Neural crest cell (in vitro differentiated cells): ENCODE measurements around the gene SLC39A1. TPM values are rescaled to one million over a fixed set of nuclear protein-coding genes. Genes with fewer than 3 reads are reported as not detected.

Experiments
- DNase-seq: peaks from one replicate; pipeline ENCODE4 v3.0.0; 2021; ENCODE audit warnings: low read depth, mixed read lengths, low spot score
- H3K27ac Mint-ChIP-seq: one replicate; pipeline ENCODE4 v1.8.0; 2021; ENCODE audit warnings: mild to moderate bottlenecking, mixed read lengths; ENCODE audit not compliant: unreplicated experiment
- H3K27me3 Mint-ChIP-seq: 2 replicates; pipeline ENCODE4 v1.8.0; 2021; ENCODE audit warnings: low read depth, mild to moderate bottlenecking, mixed read lengths
- H3K36me3 Mint-ChIP-seq: 2 replicates; pipeline ENCODE4 v1.8.0; 2021; ENCODE audit warnings: low read depth, mild to moderate bottlenecking, mixed read lengths
- H3K4me1 Mint-ChIP-seq: 2 replicates; pipeline ENCODE4 v1.8.0; 2021; ENCODE audit warnings: mixed read lengths
- H3K4me3 Mint-ChIP-seq: one replicate; pipeline ENCODE4 v1.8.0; 2021; ENCODE audit warnings: mild to moderate bottlenecking, mixed read lengths
- H3K9me3 Mint-ChIP-seq: 2 replicates; pipeline ENCODE4 v1.8.0; 2021; ENCODE audit warnings: mixed read lengths
- CTCF ChIP-seq: fragments of 200-600 bp; sonication (generic); conservative IDR thresholded peaks from 2 replicates; pipeline ENCODE4 v1.5.0; 2021; ENCODE audit warnings: antibody characterized with exemption, mild to moderate bottlenecking
- total RNA-seq: library from RNA; stranded (reverse); gene quantifications from 2 replicates; pipeline ENCODE4 v1.2.1, GENCODE V29; 2021

The SLC39A1 gene
- total RNA-seq, 1 donor from 2014 or later = 113 TPM

GRCh38 chr1:153978274-153978909 is 15.1 kb upstream of the SLC39A1 start:
- Mint-ChIP-seq H3K27me3 (no peaks in the 10 kb centered on the region), H3K9me3 (no peaks in the 10 kb centered on the region), H3K36me3 (peaks cover 16% of the 10 kb centered on the region), H3K27ac (peak overlapping the region; percentile 96), H3K4me1 (peaks cover 36% of the 10 kb centered on the region), H3K4me3 (peak overlapping the region; percentile 100)
- no peak for TF ChIP-seq CTCF
- no peak for DNase-seq

DNA sequence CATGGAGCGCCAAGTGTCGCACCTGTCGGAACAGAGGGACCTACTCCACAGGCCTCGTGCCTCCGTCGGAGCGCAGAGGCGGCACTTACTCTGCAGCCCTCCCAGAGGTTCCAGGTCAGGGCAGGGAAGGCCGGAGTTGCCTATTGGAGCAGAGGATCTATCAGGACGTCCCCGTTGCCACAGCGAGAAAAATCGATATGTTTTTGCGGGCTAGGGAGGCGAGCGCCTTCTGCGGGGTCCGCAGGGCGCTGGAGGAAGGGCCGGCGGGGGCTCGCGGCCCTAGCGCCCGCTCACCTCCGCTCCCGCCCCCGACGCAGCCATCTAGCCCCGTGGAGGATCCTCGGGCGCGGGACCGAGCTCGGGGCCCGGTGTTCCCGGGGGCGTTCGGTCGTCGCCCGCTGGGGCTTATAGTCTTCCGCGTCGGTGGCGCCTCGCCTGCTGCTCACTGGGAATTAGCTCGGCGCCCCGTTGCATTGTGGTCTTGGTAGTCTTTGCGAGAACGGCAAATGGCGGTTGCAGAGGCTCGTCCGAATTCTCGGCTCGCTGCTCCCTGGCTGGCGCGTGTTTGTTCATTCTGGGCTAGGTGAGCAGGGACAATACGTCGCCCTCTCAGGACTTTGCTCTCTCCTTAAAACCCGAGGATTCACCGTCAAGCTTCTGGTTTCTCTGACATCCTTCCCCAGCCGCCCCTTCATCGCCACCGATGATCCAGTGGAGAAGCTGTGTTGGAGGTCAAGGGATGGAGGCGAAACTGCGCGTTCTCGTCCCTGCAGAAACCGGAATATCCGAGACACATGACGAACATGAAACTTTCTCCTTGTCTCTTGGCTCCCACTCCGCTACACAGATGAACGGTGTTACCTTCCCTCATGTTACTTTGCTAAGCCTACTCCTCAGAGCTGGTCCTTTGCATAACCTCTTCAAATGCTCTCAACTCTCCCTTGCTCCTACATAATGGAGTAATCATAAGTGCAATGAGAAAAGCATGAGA is 14.2 kb upstream of the SLC39A1 start, which contains the start of gene JTB:
Gene JTB, minus strand, starts transcription at position 425 of the 991 bp plus-strand sequence. Its CDS starts 422 bp downstream, at position 3.
- Mint-ChIP-seq H3K36me3 (peaks cover 12% of the 10 kb centered on the region), H3K4me1 (peaks cover 36% of the 10 kb centered on the region), H3K27me3 (no peaks in the 10 kb centered on the region), H3K9me3 (no peaks in the 10 kb centered on the region), H3K4me3 (peak within 1 kb of the TSS; percentile 100), H3K27ac (peak within 1 kb of the TSS; percentile 96)
- TF ChIP-seq CTCF = peak; percentile 23
- DNase-seq = peak; percentile 75

DNA sequence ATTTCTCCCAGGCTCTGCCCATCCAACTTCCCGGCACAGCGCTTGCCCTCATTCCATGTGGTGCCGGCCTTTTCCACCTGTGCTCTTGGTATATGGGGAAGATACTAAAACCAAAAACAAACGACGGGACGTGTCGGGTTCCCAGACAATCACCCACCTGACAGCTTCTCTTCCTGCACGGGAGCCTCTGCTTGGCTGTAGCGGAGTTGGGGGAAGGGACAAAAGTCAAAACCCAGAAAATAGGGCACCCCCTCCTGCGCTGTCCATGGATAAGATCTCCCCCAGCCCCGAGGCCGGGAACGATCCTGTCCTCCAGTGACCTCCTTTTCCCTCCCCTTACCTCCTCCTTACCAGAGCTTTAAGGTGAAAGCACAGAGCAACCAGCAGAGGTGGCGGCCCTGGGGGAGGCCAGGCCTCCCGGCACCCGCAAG is 13.5 kb upstream of the SLC39A1 start:
- TF ChIP-seq CTCF = no peak
- peak overlapping the region; percentile 92 for H3K27ac Mint-ChIP-seq
- peak overlapping the region; percentile 100 for H3K4me3 Mint-ChIP-seq
- peaks cover 36% of the 10 kb centered on the region for H3K4me1 Mint-ChIP-seq
- no peaks in the 10 kb centered on the region for H3K27me3 Mint-ChIP-seq
- DNase-seq = no peak
- H3K9me3 Mint-ChIP-seq = no peaks in the 10 kb centered on the region
- peaks cover 10% of the 10 kb centered on the region for H3K36me3 Mint-ChIP-seq

DNA sequence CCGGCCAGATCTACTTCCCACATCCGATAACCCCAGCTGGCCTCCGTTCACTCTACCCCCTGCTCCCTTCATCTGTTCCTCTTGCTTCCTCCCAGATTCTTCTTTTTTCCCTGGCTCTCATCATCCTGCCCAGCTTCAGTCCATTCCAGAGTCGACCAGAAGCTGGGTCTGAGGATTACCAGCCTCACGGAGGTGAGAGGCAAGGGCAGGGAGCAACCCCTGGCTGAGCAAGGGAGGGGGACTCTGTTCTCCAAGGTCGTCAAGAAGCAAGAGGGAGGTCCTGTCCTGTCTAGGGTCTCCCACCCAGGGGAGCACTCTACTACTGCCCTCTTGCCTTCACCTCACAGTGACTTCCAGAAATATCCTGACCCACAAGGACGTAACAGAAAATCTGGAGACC is 10.2 kb upstream of the SLC39A1 start:
- peaks cover 8% of the 10 kb centered on the region for H3K36me3 Mint-ChIP-seq
- no peak for DNase-seq
- no peaks in the 10 kb centered on the region for H3K27me3 Mint-ChIP-seq
- H3K4me3 Mint-ChIP-seq = peak overlapping the region; percentile 85
- peaks cover 35% of the 10 kb centered on the region for H3K4me1 Mint-ChIP-seq
- no peak overlapping the region for H3K27ac Mint-ChIP-seq
- H3K9me3 Mint-ChIP-seq = no peaks in the 10 kb centered on the region
- TF ChIP-seq CTCF = no peak

- peak overlapping the region; percentile 75 for H3K4me3 Mint-ChIP-seq
- peaks cover 32% of the 10 kb centered on the region for H3K4me1 Mint-ChIP-seq
- TF ChIP-seq CTCF = no peak
- no peaks in the 10 kb centered on the region for H3K9me3 Mint-ChIP-seq
- H3K27ac Mint-ChIP-seq = no peak overlapping the region
- H3K27me3 Mint-ChIP-seq = no peaks in the 10 kb centered on the region
- no peak for DNase-seq
- peaks cover 8% of the 10 kb centered on the region for H3K36me3 Mint-ChIP-seq
These were observed 9.7 kb upstream of the SLC39A1 start for GRCh38 chr1:153973071-153973470.
